Keratinocyte (primary cell): ENCODE results near the gene CBR3.
"Not testable (repeated sequence)": the region's sequence is repeated elsewhere in the genome, so short reads cannot be mapped to it uniquely, and the experiment has no call there.

Experiments used
- EZH2 ChIP-seq: IDR thresholded peaks from one replicate; pipeline ENCODE4 v1.6.1; 2012; ENCODE audit warnings: inconsistent platforms, mild to moderate bottlenecking, low read length, moderate library complexity
- TF ChIP-seq, protein P1 (sequence below), 3 experiments: IDR thresholded peaks in 1 of 3; conservative IDR thresholded peaks in 1 of 3; optimal IDR thresholded peaks in 1 of 3; 2 replicates in 2 of 3; 3 replicates in 1 of 3; pipeline versions ENCODE3 to v1.5.1; 2011; ENCODE audit warnings: low read length in 3 of 3, mild to moderate bottlenecking in 3 of 3, moderate library complexity in 2 of 3, control low read depth in 1 of 3, inconsistent platforms in 1 of 3; ENCODE audit not compliant: insufficient read depth in 2 of 3; ENCODE audit errors: extremely low read depth in 1 of 3

DNA sequence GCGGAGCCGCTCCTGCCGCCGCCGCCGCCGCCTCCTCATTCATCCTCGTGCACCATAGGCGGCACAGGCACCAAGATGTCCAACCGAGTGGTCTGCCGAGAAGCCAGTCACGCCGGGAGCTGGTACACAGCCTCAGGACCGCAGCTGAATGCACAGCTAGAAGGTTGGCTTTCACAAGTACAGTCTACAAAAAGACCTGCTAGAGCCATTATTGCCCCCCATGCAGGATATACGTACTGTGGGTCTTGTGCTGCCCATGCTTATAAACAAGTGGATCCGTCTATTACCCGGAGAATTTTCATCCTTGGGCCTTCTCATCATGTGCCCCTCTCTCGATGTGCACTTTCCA, 4.5 kb upstream of the CBR3 start:
- TF ChIP-seq, protein P1, sequence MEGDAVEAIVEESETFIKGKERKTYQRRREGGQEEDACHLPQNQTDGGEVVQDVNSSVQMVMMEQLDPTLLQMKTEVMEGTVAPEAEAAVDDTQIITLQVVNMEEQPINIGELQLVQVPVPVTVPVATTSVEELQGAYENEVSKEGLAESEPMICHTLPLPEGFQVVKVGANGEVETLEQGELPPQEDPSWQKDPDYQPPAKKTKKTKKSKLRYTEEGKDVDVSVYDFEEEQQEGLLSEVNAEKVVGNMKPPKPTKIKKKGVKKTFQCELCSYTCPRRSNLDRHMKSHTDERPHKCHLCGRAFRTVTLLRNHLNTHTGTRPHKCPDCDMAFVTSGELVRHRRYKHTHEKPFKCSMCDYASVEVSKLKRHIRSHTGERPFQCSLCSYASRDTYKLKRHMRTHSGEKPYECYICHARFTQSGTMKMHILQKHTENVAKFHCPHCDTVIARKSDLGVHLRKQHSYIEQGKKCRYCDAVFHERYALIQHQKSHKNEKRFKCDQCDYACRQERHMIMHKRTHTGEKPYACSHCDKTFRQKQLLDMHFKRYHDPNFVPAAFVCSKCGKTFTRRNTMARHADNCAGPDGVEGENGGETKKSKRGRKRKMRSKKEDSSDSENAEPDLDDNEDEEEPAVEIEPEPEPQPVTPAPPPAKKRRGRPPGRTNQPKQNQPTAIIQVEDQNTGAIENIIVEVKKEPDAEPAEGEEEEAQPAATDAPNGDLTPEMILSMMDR (optimal IDR thresholded peaks at IDR 0.05 in 1 of 3, IDR thresholded peaks at IDR 0.05 in 1 of 3, conservative IDR thresholded peaks at IDR 0.05 in 1 of 3; ENCODE audit: extremely low read depth in 1 of 3, insufficient read depth in 2 of 3, low read length in 3 of 3) = not testable (repeated sequence)
- not testable (repeated sequence) for TF ChIP-seq EZH2
